Right cardiac atrium (tissue), 5 donors: Measurements from ENCODE around the gene CHRNG. TPM values are rescaled to one million over a fixed set of nuclear protein-coding genes. Genes with fewer than 3 reads are reported as not detected.

Experiments used
- ATAC-seq, 2 donors: fragments of 200-7000 bp; cut with Tn5 transposase; one replicate each; pipeline versions ENCODE4 v1.8.0 to v1.9.1; 2020; ENCODE audit warnings: moderate library complexity in 2 of 2, mild to moderate bottlenecking in 1 of 2
- DNase-seq, 3 donors: peaks; one replicate each; pipeline ENCODE4 v3.0.0-alpha.2; 2020
- H3K27ac ChIP-seq: one replicate; pipeline ENCODE4 v1.5.1; 2013; ENCODE audit warnings: mild to moderate bottlenecking, low read length, control low read depth, moderate library complexity
- H3K27me3 ChIP-seq: one replicate; pipeline ENCODE4 v1.6.1; 2013; ENCODE audit not compliant: control insufficient read depth, insufficient read depth
- H3K4me1 ChIP-seq: one replicate; pipeline ENCODE4 v1.6.1; 2013; ENCODE audit warnings: low read length; ENCODE audit not compliant: control insufficient read depth, insufficient read depth
- H3K4me3 ChIP-seq: one replicate; pipeline ENCODE4 v1.5.1; 2013; ENCODE audit warnings: low read length, control low read depth
- H3K9me3 ChIP-seq: one replicate; pipeline ENCODE4 v1.6.1; 2013; ENCODE audit warnings: low read length; ENCODE audit not compliant: control insufficient read depth
- WGBS: extraction: QIAGEN DNeasy Blood & Tissue Kit; methylation state at CpG from one replicate; pipeline ENCODE4 v1.1.7; 2013; 5-methylcytosine and 5-hydroxymethylcytosine counted together
- intact Hi-C, 4 donors: fragments of 100-400 bp; cut with DNase I; formaldehyde crosslinking; loops; one replicate each; pipeline versions ENCODE4 v1.11.0 to v1.14.0; 2022 to 2023
- polyA plus RNA-seq: library from polyadenylated mRNA; stranded (reverse); fragments of 200-250 nt; gene quantifications from one replicate; pipeline ENCODE4 v1.2.3, GENCODE V29; 2013
- total RNA-seq, 4 donors: library from RNA; stranded (reverse); fragmentation: NEBNext Ultra II Directional; extraction: Animal tissue kit (Norgen Biotek cat#: 25700); gene quantifications; one replicate each; pipeline ENCODE4 v1.2.1, GENCODE V29; 2021
- donor health status: healthy with polysubstance abuse.
- donor health status: DM: no; HTN: yes; CAD: no.
- donor health status: DM: no; HTN: no; CAD: no.
- donor health status: DM: no; HTN: yes; CAD: no; lungs with severe emphysema.
- donor health status: DM: yes; HTN: yes; CAD: no.

The CHRNG gene
- total and polyA plus RNA-seq, 5 donors, result not detected

DNA sequence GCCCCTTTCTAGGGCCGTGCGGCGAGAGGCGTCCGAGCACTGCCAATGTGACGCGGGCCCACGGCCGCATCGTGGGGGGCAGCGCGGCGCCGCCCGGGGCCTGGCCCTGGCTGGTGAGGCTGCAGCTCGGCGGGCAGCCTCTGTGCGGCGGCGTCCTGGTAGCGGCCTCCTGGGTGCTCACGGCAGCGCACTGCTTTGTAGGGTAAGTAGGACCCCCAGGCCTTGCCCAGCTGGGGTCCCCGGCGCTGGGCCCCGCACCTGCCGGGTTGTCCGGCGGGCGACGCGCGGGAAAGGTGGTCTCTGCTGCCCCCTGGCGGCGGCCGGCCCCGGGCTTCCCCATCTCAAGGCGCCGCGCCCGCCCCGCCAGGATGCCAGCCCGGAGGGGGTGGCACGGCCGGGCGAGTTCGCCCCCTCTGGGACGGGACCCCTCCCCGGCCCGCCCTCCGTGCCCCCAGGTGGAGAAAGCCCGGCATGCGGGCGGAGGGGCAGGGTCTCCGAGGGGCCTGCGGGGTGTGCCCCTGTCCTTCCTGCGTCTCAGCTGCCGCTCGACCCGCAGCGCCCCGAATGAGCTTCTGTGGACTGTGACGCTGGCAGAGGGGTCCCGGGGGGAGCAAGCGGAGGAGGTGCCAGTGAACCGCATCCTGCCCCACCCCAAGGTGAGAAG, 17.4 kb upstream of the CHRNG start:
- DNase-seq (peak; percentile 52 to 88 (median 83)), ATAC-seq (peak; percentile 38 to 46)
- WGBS, result 5% methylated on average over 66 of the region's 66 CpGs
- H3K27me3 ChIP-seq, result no peaks in the 10 kb centered on the region
- peaks cover 2% of the 10 kb centered on the region for H3K4me1 ChIP-seq
- H3K27ac ChIP-seq, result no peak overlapping the region
- no peaks in the 10 kb centered on the region for H3K9me3 ChIP-seq
- H3K4me3 ChIP-seq, result no peak overlapping the region
- intact Hi-C loops, result loop anchor here in 3 of 4 donors (2.0 to 10.0 kb wide), 6 partner anchors 75 to 620 kb away; partner anchors contain the start of gene NPPC (in 1 of the 3)

DNA sequence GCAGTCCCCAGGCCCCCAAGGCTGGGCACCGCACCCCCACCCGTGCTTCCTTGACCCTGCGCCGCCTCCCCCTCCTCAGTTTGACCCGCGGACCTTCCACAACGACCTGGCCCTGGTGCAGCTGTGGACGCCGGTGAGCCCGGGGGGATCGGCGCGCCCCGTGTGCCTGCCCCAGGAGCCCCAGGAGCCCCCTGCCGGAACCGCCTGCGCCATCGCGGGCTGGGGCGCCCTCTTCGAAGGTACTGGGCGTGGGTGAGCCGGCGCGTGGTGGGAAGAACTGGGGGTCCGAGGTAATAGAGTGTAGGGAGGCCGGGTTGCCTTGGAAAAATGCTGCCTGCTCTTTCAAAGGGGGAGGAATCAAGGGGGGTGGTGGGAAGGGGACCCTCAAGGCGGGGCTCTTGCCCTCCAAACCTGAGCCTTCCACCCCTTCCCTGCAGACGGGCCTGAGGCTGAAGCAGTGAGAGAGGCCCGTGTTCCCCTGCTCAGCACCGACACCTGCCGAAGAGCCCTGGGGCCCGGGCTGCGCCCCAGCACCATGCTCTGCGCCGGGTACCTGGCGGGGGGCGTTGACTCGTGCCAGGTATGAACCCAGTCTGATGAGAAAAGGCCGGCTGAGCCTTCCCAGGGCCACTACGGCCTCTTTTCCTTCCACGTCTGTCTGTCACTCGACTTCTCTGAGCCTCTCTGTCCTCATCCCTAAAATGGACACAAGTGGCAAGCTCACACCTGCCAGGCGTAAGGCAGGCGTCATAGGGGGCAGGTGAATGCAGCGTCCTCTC, 16.7 kb upstream of the CHRNG start:
- no peak overlapping the region for H3K27ac ChIP-seq
- intact Hi-C loops, result loop anchor here in 3 of 4 donors (2.0 to 10.0 kb wide), 6 partner anchors 76 to 621 kb away; partner anchors contain the start of gene NPPC (in 1 of the 3)
- no peak overlapping the region for H3K4me3 ChIP-seq
- ATAC-seq, result no peak
- 15% methylated on average over 46 of the region's 46 CpGs for WGBS
- no peaks in the 10 kb centered on the region for H3K27me3 ChIP-seq
- no peaks in the 10 kb centered on the region for H3K9me3 ChIP-seq
- DNase-seq, result peak in 2 of 3 donors; percentile 16 to 57
- H3K4me1 ChIP-seq, result peaks cover 2% of the 10 kb centered on the region

GRCh38 chr2:232523402-232523681, 16.1 kb upstream of the CHRNG start:
- Histone ChIP-seq H3K27ac (no peak overlapping the region), H3K27me3 (no peaks in the 10 kb centered on the region), H3K4me3 (peak overlapping the region; percentile 8), H3K4me1 (peaks cover 2% of the 10 kb centered on the region), H3K9me3 (no peaks in the 10 kb centered on the region)
- 12% methylated on average over 16 of the region's 16 CpGs for WGBS
- intact Hi-C loops, result loop anchor here in 3 of 4 donors (2.0 to 10.0 kb wide), 6 partner anchors 76 to 621 kb away; partner anchors contain the start of gene NPPC (in 1 of the 3)
- ATAC-seq (no peak), DNase-seq (peak in 2 of 3 donors; percentile 33 to 52)

DNA sequence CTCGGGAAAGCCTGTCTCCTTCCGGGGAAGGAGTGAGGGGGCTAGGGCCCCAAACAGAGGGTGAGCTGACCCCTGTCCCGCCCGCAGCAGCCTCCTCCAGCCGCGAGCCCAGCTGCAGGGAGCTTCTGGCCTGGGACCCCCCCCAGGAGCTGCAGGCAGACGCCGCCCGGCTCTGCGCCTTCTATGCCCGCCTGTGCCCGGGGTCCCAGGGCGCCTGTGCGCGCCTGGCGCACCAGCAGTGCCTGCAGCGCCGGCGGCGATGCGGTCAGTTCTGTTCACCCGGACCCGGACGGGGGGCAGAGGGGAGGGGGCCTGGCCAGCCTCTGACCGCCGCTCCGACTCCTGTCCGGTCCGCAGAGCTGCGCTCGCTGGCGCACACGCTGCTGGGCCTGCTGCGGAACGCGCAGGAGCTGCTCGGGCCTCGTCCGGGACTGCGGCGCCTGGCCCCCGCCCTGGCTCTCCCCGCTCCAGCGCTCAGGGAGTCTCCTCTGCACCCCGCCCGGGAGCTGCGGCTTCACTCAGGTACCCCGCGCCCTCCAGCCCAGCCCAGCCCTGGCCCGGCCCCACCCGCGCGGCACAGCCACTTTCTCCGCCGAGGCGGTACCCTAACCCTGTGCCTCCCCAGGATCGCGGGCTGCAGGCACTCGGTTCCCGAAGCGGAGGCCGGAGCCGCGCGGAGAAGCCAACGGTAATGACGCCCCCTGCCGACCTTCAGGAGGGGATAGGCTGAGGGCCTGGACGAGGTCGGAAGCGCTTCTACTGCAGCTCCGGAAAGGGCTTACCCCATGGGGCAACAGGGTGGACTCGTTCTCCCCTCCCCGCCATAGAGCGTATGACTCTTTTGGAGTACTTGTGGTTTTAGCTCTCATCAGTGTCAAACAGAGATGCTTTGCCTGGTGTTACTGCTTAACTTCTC, 15.6 kb upstream of the CHRNG start:
- Histone ChIP-seq H3K27ac (no peak overlapping the region), H3K9me3 (no peaks in the 10 kb centered on the region), H3K27me3 (no peaks in the 10 kb centered on the region), H3K4me3 (peak overlapping the region; percentile 8), H3K4me1 (peaks cover 2% of the 10 kb centered on the region)
- intact Hi-C loops, result loop anchor here in 3 of 4 donors (2.0 to 10.0 kb wide), 6 partner anchors 77 to 622 kb away; partner anchors contain the start of gene NPPC (in 1 of the 3)
- WGBS, result 2% methylated on average over 75 of the region's 75 CpGs
- DNase-seq (peak; percentile 37 to 69 (median 68)), ATAC-seq (peak; percentile 22 to 23)

DNA sequence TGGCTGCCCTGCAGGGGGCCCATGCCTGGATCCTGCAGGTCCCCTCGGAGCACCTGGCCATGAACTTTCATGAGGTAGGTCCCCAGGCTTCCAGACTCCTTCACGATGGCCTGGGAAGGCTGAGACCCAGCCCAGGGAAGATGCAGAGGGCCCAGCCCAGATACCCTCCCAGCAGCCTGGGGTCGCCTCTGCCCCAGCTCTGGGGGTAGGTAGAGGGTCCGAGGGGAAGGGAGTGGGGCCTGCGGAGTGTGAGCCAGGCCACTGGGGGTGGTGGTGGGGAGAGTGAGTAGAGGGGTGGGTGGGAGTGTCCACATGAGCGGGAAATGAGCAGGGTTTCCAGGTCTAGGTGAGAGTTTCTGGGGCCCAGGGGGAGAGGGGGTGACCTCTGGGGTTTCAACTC, 14.7 kb upstream of the CHRNG start:
- DNase-seq (peak; percentile 9 to 36 (median 28)), ATAC-seq (no peak)
- Histone ChIP-seq H3K4me1 (peaks cover 2% of the 10 kb centered on the region), H3K9me3 (no peaks in the 10 kb centered on the region), H3K27me3 (no peaks in the 10 kb centered on the region), H3K27ac (no peak overlapping the region), H3K4me3 (no peak overlapping the region)
- intact Hi-C loops, result loop anchor here in 3 of 4 donors (5.0 to 10.0 kb wide), 5 partner anchors 77 to 622 kb away; partner anchors contain the start of gene NPPC (in 1 of the 3)
- WGBS, result 74% methylated on average over 6 of the region's 6 CpGs

DNA sequence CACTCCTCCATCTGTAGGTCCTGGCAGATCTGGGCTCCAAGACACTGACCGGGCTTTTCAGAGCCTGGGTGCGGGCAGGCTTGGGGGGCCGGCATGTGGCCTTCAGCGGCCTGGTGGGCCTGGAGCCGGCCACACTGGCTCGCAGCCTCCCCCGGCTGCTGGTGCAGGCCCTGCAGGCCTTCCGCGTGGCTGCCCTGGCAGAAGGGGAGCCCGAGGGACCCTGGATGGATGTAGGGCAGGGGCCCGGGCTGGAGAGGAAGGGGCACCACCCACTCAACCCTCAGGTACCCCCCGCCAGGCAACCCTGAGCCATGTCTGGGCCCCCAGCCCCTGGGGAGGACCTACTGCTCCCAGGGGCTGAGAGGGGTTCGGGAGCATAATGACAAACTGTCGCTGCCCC, 14.3 kb upstream of the CHRNG start:
- Histone ChIP-seq H3K27me3 (no peaks in the 10 kb centered on the region), H3K4me3 (no peak overlapping the region), H3K4me1 (peaks cover 2% of the 10 kb centered on the region), H3K9me3 (no peaks in the 10 kb centered on the region), H3K27ac (no peak overlapping the region)
- DNase-seq (peak; percentile 3 to 50 (median 31)), ATAC-seq (no peak)
- WGBS, result 80% methylated on average over 14 of the region's 14 CpGs
- intact Hi-C loops, result loop anchor here in 3 of 4 donors (10.0 kb wide), 3 partner anchors 190 to 620 kb away; partner anchors contain the start of gene NPPC (in 1 of the 3)

GRCh38 chr2:232525791-232526371, 13.6 kb upstream of the CHRNG start, which contains the start of gene CHRND:
Gene CHRND, plus strand, starts transcription at chr2:232526160. Its CDS starts 56 bp downstream, at chr2:232526216.
- intact Hi-C loops, result loop anchor here in 3 of 4 donors (10.0 kb wide), 3 partner anchors 191 to 621 kb away; partner anchors contain the start of gene NPPC (in 1 of the 3)
- no peak within 1 kb of the TSS for H3K4me3 ChIP-seq
- no peaks in the 10 kb centered on the region for H3K27me3 ChIP-seq
- WGBS, result 12% methylated on average over 18 of the region's 18 CpGs
- no peaks in the 10 kb centered on the region for H3K9me3 ChIP-seq
- H3K4me1 ChIP-seq, result peaks cover 2% of the 10 kb centered on the region
- ATAC-seq (peak; percentile 39 to 45), DNase-seq (peak; percentile 46 to 80 (median 76))
- no peak within 1 kb of the TSS for H3K27ac ChIP-seq

DNA sequence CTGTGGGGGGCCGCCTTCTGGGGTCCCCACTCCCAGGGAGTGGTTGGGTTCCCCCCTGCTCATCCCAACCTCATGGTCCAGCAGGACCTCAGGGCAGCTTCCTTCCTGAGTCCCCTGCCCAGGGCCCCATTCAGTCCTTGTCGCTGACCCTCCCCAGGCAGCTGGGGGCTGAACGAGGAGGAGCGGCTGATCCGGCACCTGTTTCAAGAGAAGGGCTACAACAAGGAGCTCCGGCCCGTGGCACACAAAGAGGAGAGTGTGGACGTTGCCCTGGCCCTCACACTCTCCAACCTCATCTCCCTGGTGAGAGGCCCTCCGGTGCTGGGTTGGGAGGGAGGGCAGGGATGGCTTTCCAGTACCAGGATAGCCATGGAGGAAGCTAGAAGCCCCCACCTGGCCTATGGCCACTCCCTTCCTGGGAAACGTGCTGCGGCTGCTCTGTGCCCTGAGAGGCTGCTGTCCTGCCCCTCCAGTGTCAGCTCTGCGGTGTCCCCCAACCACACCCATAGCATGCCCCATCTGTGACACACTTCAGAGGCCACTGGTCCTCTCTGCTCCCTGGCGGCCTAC, 13.0 kb upstream of the CHRNG start:
- no peaks in the 10 kb centered on the region for H3K27me3 ChIP-seq
- intact Hi-C loops, result loop anchor here in 3 of 4 donors (10.0 kb wide), 3 partner anchors 192 to 622 kb away; partner anchors contain the start of gene NPPC (in 1 of the 3)
- no peaks in the 10 kb centered on the region for H3K9me3 ChIP-seq
- no peak overlapping the region for H3K27ac ChIP-seq
- DNase-seq, result peak; percentile 10 to 47 (median 44)
- peaks cover 2% of the 10 kb centered on the region for H3K4me1 ChIP-seq
- ATAC-seq, result no peak
- H3K4me3 ChIP-seq, result no peak overlapping the region
- 68% methylated on average over 13 of the region's 13 CpGs for WGBS

- Histone ChIP-seq H3K4me3 (no peak overlapping the region), H3K27ac (no peak overlapping the region), H3K27me3 (no peaks in the 10 kb centered on the region), H3K4me1 (no peaks in the 10 kb centered on the region), H3K9me3 (no peaks in the 10 kb centered on the region)
- peak; percentile 1 to 16 (median 15) for DNase-seq
- ATAC-seq, result no peak
- intact Hi-C loops, result loop anchor here in 3 of 4 donors (10.0 kb wide), 3 partner anchors 193 to 623 kb away; partner anchors contain the start of gene NPPC (in 1 of the 3)
- 65% methylated on average over 6 of the region's 6 CpGs for WGBS
These were observed 11.5 kb upstream of the CHRNG start for GRCh38 chr2:232527905-232528470.
